Brain microvascular endothelial cell (primary cell): ENCODE results near the gene COP1.
A peak's percentile ranks its signal among the peaks of the same experiment; 100 is the strongest.
"Not testable (repeated sequence)": the region's sequence is repeated elsewhere in the genome, so short reads cannot be mapped to it uniquely, and the experiment has no call there.

ENCODE experiments used
- DNase-seq: peaks from one replicate; pipeline ENCODE4 v3.0.0-alpha.2; 2020
- H3K27ac ChIP-seq: fragments of 250-450 bp; sonication (Bioruptor Pico); 2 replicates; pipeline ENCODE4 v1.5.1; 2020; ENCODE audit warnings: mild to moderate bottlenecking, moderate library complexity
- H3K27me3 ChIP-seq: fragments of 250-450 bp; sonication (Bioruptor Pico); replicated peaks from 2 replicates; pipeline ENCODE4 v1.5.1; 2020; ENCODE audit warnings: mild to moderate bottlenecking
- H3K36me3 ChIP-seq: fragments of 250-450 bp; sonication (Bioruptor Pico); replicated peaks from 2 replicates; pipeline ENCODE4 v1.5.1; 2020; ENCODE audit warnings: mild to moderate bottlenecking
- H3K4me3 ChIP-seq: 2 replicates; pipeline ENCODE4 v1.5.1; 2011; ENCODE audit warnings: low read depth, mild to moderate bottlenecking, control low read depth, low read length, moderate library complexity
- CTCF ChIP-seq: IDR thresholded peaks from 2 replicates; pipeline ENCODE4 v1.5.1; 2011; ENCODE audit warnings: low read depth, mild to moderate bottlenecking, moderate library complexity, low read length, control low read depth, inconsistent platforms; ENCODE audit errors: missing control alignments
- in situ Hi-C: cut with HindIII; loops from 2 replicates; pipeline ENCODE4 v1.10.0; 2017; ENCODE audit warnings: low sequenced_read_pairs, low pct_ligation_motif_present

The COP1 gene

GRCh38 chr1:176206961-176207902, at the start of gene COP1:
COP1 (minus strand) TSS chr1:176207286; CDS start chr1:176206978, 308 bp downstream.
- peak; percentile 93 for DNase-seq
- in situ Hi-C loops, result no loop called here
- Histone ChIP-seq H3K4me3 (peak within 1 kb of the TSS; percentile 65), H3K27ac (peak within 1 kb of the TSS; percentile 70), H3K36me3 (no peaks in the 10 kb centered on the region), H3K27me3 (no peaks in the 10 kb centered on the region)
- no peak for TF ChIP-seq CTCF

GRCh38 chr1:176252191-176252590, 45.1 kb upstream of the COP1 start:
- in situ Hi-C loops, result no loop called here
- TF ChIP-seq CTCF, result no peak
- no peaks in the 10 kb centered on the region for H3K27me3 ChIP-seq
- H3K36me3 ChIP-seq, result no peaks in the 10 kb centered on the region
- no peak overlapping the region for H3K27ac ChIP-seq
- H3K4me3 ChIP-seq, result no peak overlapping the region
- DNase-seq, result no peak

- Histone ChIP-seq H3K36me3 (no peaks in the 10 kb centered on the region), H3K4me3 (no peak overlapping the region), H3K27ac (no peak overlapping the region), H3K27me3 (no peaks in the 10 kb centered on the region)
- no peak for DNase-seq
- TF ChIP-seq CTCF, result no peak
- in situ Hi-C loops, result no loop called here
These were observed 37.8 kb upstream of the COP1 start for GRCh38 chr1:176244851-176245250.

GRCh38 chr1:176243746-176244145, 36.7 kb upstream of the COP1 start:
- TF ChIP-seq CTCF, result no peak
- H3K4me3 ChIP-seq, result no peak overlapping the region
- no peaks in the 10 kb centered on the region for H3K27me3 ChIP-seq
- DNase-seq, result no peak
- no peak overlapping the region for H3K27ac ChIP-seq
- H3K36me3 ChIP-seq, result no peaks in the 10 kb centered on the region
- in situ Hi-C loops, result no loop called here

GRCh38 chr1:176241385-176242015, 34.4 kb upstream of the COP1 start:
- no peak overlapping the region for H3K4me3 ChIP-seq
- no peak overlapping the region for H3K27ac ChIP-seq
- H3K36me3 ChIP-seq, result no peaks in the 10 kb centered on the region
- in situ Hi-C loops, result no loop called here
- no peaks in the 10 kb centered on the region for H3K27me3 ChIP-seq
- TF ChIP-seq CTCF, result no peak
- DNase-seq, result peak; percentile 67

- H3K36me3 ChIP-seq, DNase-seq, H3K4me3 ChIP-seq, in situ Hi-C loops, H3K27me3 ChIP-seq, H3K27ac ChIP-seq: not testable (repeated sequence)
These were observed 26.6 kb upstream of the COP1 start for GRCh38 chr1:176233657-176234056.
